ENCODE measurements around the gene ARSG. TPM values are rescaled to one million over a fixed set of nuclear protein-coding genes. Genes with fewer than 3 reads are reported as not detected.

The ARSG gene
- total and polyA plus RNA-seq, 9 of the 15 experiments (the other 6 are each of a cell fraction or from before 2014, with no cell fraction given): 1.0 to 5.6 (median 1.8) TPM

DNA sequence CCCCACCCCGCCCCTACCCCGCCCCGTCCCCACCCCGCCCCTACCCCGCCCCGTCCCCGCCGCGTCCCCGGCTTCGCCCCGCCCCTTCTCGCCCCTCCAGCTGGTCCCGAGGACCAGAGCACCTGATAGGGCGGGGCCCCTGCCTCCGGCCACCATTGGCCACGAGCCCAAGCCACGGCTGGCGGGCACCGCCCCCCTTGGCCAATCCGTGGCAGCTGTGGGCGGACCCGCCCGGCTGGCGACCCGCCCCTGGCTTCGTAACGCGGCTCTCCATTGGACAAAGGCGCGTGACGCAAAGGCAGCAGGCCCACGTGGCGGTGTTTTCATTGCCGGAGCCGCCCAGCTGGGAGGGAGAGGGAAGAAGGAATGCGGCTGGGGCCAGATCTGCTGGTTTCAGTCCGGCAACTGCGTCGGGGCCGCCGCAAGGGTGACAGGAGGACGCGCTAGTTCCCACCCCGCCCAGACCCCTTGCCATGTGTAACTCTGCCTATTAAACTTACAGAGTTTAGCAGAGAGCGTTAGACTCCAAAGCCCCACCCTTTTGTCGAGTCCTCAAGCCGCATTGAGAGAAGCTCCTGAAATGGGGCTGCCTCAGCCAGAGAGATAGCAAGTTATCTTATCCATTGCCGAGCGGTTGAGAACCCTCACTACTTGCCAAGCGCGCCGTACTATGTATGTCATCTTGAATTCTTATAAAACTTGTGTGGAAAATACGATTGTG lies 166.4 kb downstream of the ARSG start (continued):
- TF ChIP-seq MYC (IDR thresholded peaks at IDR 0.05; ENCODE audit: low read depth, low read length) (peak; percentile 81), MYC (CRISPR knock-in tag; IDR thresholded peaks at IDR 0.05; ENCODE audit: borderline replicate concordance, low read depth) (no peak), POLR2B (IDR thresholded peaks at IDR 0.05; ENCODE audit: low read depth, partially characterized antibody) (peak; percentile 62), ZBTB7A (IDR thresholded peaks at IDR 0.05; ENCODE audit: borderline replicate concordance, control insufficient read depth, low read depth, low read length) (peak; percentile 52; the same call in 1 of the 2 replicates), CEBPG (CRISPR knock-in tag; IDR thresholded peaks at IDR 0.05) (peak; percentile 60; the same call in 1 of the 2 replicates), CEBPG (tag; conservative IDR thresholded peaks at IDR 0.05 in 1 of 2, IDR thresholded peaks at IDR 0.05 in 1 of 2) (0 out of 4 replicates have a peak, but pooled peaks have one; percentile 10 to 16), CXXC5 (CRISPR knock-in tag; IDR thresholded peaks at IDR 0.05) (peak; percentile 92), TEAD4 (IDR thresholded peaks at IDR 0.05; ENCODE audit: low read length) (peak; percentile 51), TEAD4 (CRISPR knock-in tag; IDR thresholded peaks at IDR 0.05; ENCODE audit: borderline replicate concordance) (no peak), RCOR1 (IDR thresholded peaks at IDR 0.05; ENCODE audit: borderline replicate concordance in 1 of 2, low read depth in 2 of 2, low read length in 2 of 2) (0 out of 4 replicates have a peak, but pooled peaks of 1 of the 2 experiments have one; percentile 6), SRSF9 (IDR thresholded peaks at IDR 0.05; ENCODE audit: borderline replicate concordance, low read depth, low read length) (no peak), CHD2 (IDR thresholded peaks at IDR 0.05; ENCODE audit: low read depth, low read length) (peak; percentile 67), NFYB (IDR thresholded peaks at IDR 0.05; ENCODE audit: extremely low read depth, insufficient read length) (peak; percentile 75), CBX1 (IDR thresholded peaks at IDR 0.05; ENCODE audit: low read depth) (no peak), POLR3G (IDR thresholded peaks at IDR 0.05; ENCODE audit: extremely low read depth, insufficient read length, insufficient replicate concordance) (no peak), CTBP1 (IDR thresholded peaks at IDR 0.05; ENCODE audit: borderline replicate concordance) (peak; percentile 29; the same call in 1 of the 2 replicates), MXI1 (IDR thresholded peaks at IDR 0.05; ENCODE audit: low read depth, low read length) (peak; percentile 84; the same call in 1 of the 2 replicates), NRF1 (conservative IDR thresholded peaks at IDR 0.05 in 1 of 2, IDR thresholded peaks at IDR 0.05 in 1 of 2) (peak; percentile 74 to 78)
- TF ChIP-seq, protein P1, sequence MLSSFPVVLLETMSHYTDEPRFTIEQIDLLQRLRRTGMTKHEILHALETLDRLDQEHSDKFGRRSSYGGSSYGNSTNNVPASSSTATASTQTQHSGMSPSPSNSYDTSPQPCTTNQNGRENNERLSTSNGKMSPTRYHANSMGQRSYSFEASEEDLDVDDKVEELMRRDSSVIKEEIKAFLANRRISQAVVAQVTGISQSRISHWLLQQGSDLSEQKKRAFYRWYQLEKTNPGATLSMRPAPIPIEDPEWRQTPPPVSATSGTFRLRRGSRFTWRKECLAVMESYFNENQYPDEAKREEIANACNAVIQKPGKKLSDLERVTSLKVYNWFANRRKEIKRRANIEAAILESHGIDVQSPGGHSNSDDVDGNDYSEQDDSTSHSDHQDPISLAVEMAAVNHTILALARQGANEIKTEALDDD (IDR thresholded peaks at IDR 0.05): no peak
- TF ChIP-seq, protein P2, sequence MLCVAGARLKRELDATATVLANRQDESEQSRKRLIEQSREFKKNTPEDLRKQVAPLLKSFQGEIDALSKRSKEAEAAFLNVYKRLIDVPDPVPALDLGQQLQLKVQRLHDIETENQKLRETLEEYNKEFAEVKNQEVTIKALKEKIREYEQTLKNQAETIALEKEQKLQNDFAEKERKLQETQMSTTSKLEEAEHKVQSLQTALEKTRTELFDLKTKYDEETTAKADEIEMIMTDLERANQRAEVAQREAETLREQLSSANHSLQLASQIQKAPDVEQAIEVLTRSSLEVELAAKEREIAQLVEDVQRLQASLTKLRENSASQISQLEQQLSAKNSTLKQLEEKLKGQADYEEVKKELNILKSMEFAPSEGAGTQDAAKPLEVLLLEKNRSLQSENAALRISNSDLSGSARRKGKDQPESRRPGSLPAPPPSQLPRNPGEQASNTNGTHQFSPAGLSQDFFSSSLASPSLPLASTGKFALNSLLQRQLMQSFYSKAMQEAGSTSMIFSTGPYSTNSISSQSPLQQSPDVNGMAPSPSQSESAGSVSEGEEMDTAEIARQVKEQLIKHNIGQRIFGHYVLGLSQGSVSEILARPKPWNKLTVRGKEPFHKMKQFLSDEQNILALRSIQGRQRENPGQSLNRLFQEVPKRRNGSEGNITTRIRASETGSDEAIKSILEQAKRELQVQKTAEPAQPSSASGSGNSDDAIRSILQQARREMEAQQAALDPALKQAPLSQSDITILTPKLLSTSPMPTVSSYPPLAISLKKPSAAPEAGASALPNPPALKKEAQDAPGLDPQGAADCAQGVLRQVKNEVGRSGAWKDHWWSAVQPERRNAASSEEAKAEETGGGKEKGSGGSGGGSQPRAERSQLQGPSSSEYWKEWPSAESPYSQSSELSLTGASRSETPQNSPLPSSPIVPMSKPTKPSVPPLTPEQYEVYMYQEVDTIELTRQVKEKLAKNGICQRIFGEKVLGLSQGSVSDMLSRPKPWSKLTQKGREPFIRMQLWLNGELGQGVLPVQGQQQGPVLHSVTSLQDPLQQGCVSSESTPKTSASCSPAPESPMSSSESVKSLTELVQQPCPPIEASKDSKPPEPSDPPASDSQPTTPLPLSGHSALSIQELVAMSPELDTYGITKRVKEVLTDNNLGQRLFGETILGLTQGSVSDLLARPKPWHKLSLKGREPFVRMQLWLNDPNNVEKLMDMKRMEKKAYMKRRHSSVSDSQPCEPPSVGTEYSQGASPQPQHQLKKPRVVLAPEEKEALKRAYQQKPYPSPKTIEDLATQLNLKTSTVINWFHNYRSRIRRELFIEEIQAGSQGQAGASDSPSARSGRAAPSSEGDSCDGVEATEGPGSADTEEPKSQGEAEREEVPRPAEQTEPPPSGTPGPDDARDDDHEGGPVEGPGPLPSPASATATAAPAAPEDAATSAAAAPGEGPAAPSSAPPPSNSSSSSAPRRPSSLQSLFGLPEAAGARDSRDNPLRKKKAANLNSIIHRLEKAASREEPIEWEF (CRISPR knock-in tag; IDR thresholded peaks at IDR 0.05): no peak
- TF ChIP-seq, protein P3, sequence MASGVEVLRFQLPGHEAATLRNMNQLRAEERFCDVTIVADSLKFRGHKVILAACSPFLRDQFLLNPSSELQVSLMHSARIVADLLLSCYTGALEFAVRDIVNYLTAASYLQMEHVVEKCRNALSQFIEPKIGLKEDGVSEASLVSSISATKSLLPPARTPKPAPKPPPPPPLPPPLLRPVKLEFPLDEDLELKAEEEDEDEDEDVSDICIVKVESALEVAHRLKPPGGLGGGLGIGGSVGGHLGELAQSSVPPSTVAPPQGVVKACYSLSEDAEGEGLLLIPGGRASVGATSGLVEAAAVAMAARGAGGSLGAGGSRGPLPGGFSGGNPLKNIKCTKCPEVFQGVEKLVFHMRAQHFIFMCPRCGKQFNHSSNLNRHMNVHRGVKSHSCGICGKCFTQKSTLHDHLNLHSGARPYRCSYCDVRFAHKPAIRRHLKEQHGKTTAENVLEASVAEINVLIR (CRISPR knock-in tag; IDR thresholded peaks at IDR 0.05): peak; percentile 76
